GM23248 (cell line): ENCODE results near the gene MAST3. TPM values are rescaled to one million over a fixed set of nuclear protein-coding genes. Genes with fewer than 3 reads are reported as not detected.
A peak's percentile ranks its signal among the peaks of the same experiment; 100 is the strongest.

Experiments
- DNase-seq: peaks from one replicate; pipeline ENCODE4 v3.0.0-alpha.2; 2015
- H2AFZ ChIP-seq: fragments of 200-600 bp; sonication (generic); 2 replicates; pipeline ENCODE4 v1.6.1; 2016; ENCODE audit warnings: antibody characterized with exemption
- H3F3A ChIP-seq: fragments of 200-600 bp; sonication (generic); 2 replicates; pipeline ENCODE4 v1.6.1; 2016; ENCODE audit warnings: mild to moderate bottlenecking, antibody characterized with exemption, mixed run types; ENCODE audit not compliant: insufficient read depth
- H3K27ac ChIP-seq: fragments of 200-600 bp; sonication (generic); 2 replicates; pipeline ENCODE4 v1.5.1; 2016; ENCODE audit warnings: mild to moderate bottlenecking
- H3K27me3 ChIP-seq: fragments of 200-600 bp; sonication (generic); replicated peaks from 2 replicates; pipeline ENCODE4 v1.6.1; 2016; ENCODE audit warnings: mild to moderate bottlenecking; ENCODE audit not compliant: insufficient read depth
- H3K36me3 ChIP-seq: fragments of 200-600 bp; sonication (generic); 2 replicates; pipeline ENCODE4 v1.6.1; 2016; ENCODE audit warnings: low read depth, mild to moderate bottlenecking
- H3K4me1 ChIP-seq: fragments of 200-600 bp; sonication (generic); 2 replicates; pipeline ENCODE4 v1.6.1; 2016; ENCODE audit warnings: mild to moderate bottlenecking; ENCODE audit not compliant: insufficient read depth
- H3K4me2 ChIP-seq: fragments of 200-600 bp; sonication (generic); one replicate; pipeline ENCODE4 v1.6.1; 2016; ENCODE audit warnings: mild to moderate bottlenecking; ENCODE audit not compliant: unreplicated experiment
- H3K4me3 ChIP-seq: fragments of 200-600 bp; sonication (generic); 2 replicates; pipeline ENCODE4 v1.5.1; 2016; ENCODE audit warnings: mild to moderate bottlenecking
- H3K79me2 ChIP-seq: fragments of 200-600 bp; sonication (generic); 2 replicates; pipeline ENCODE4 v1.6.1; 2016; ENCODE audit warnings: mild to moderate bottlenecking; ENCODE audit not compliant: insufficient read depth
- H3K9ac ChIP-seq: fragments of 200-600 bp; sonication (generic); 2 replicates; pipeline ENCODE4 v1.6.1; 2016; ENCODE audit warnings: mild to moderate bottlenecking
- H3K9me2 ChIP-seq: fragments of 200-600 bp; sonication (generic); 2 replicates; pipeline ENCODE4 v1.6.1; 2016; ENCODE audit warnings: mixed run types, mild to moderate bottlenecking, moderate library complexity; ENCODE audit not compliant: insufficient read depth
- H3K9me3 ChIP-seq: fragments of 200-600 bp; sonication (generic); one replicate; pipeline ENCODE4 v1.6.1; 2017; ENCODE audit warnings: low read depth
- H4K20me1 ChIP-seq: fragments of 200-600 bp; sonication (generic); 2 replicates; pipeline ENCODE4 v1.6.0; 2016; ENCODE audit not compliant: insufficient read depth
- EZH2 ChIP-seq: fragments of 200-600 bp; sonication (generic); IDR thresholded peaks from 2 replicates; pipeline ENCODE4 v1.6.1; 2018; ENCODE audit warnings: antibody characterized with exemption, mild to moderate bottlenecking; ENCODE audit not compliant: insufficient read depth, poor library complexity, severe bottlenecking
- EZH2phosphoT487 ChIP-seq: fragments of 200-600 bp; sonication (generic); IDR thresholded peaks from 2 replicates; pipeline ENCODE4 v1.6.1; 2018; ENCODE audit warnings: antibody characterized with exemption, moderate library complexity, mild to moderate bottlenecking, low read depth; ENCODE audit not compliant: insufficient read depth
- WGBS, 2 experiments: methylation state at CpG; one replicate each; pipeline ENCODE4 v1.1.6; 2015 to 2017; ENCODE audit warnings: low lambda C conversion rate in 2 of 2, low coverage in 1 of 2; ENCODE audit errors: missing lambda C conversion rate in 2 of 2; 5-methylcytosine and 5-hydroxymethylcytosine counted together
- in situ Hi-C: fragments of 300-500 bp; cut with MboI; formaldehyde crosslinking; loops from 2 replicates; pipeline ENCODE4 v1.15.0; 2020
- polyA plus RNA-seq: library from polyadenylated mRNA; unstranded; fragments of >200 nt; fragmentation: Nextera tagmentation; extraction: Ambion mirVana; gene quantifications from 2 replicates; pipeline ENCODE4 v1.2.1, GENCODE V29; 2016
- total RNA-seq: library from RNA; depleted of rRNA; stranded (reverse); fragments of >200 nt; shearing (Covaris generic); gene quantifications from 2 replicates; pipeline ENCODE4 v1.2.3, GENCODE V29; 2014

Gene MAST3
- total and polyA plus RNA-seq, 2 experiments from 2014 or later = 3.8 to 5.6 TPM

DNA sequence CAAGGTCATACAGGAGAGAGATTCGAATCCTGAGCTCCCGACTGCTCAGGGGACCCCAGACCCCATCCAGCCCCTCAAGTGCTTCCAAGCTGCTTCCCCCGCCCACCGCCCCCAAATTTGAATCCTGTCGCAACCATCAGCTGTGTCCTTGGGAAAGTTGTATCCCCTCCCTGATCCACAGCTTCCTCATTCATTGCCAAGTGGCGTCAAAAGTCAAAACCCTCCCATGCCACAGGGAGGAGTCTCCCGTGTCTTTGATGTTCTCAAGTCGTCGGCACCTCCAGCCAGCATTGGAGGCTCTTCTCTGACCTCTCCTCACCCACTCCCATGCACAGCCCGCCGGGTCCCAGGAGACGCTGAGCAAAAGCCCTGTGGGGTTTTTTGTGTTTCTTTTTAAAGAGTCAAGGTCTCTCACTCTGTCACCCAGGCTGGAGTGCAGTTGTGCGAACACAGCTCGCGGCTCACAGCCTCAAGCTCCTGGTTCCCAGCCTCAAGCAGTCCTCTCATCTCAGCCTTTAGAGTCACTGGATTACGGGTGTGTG lies 73.2 kb downstream of the MAST3 start:
- Histone ChIP-seq H3K9me2 (no peaks in the 10 kb centered on the region), H3K79me2 (no peaks in the 10 kb centered on the region), H3K4me2 (no peak overlapping the region), H2AFZ (no peak overlapping the region), H3K4me1 (no peaks in the 10 kb centered on the region), H3F3A (no peaks in the 10 kb centered on the region; the same call in 1 of the 2 replicates), H3K27me3 (no peaks in the 10 kb centered on the region), H4K20me1 (no peaks in the 10 kb centered on the region), H3K9me3 (no peaks in the 10 kb centered on the region), H3K4me3 (no peak overlapping the region), H3K27ac (no peak overlapping the region), H3K9ac (no peak overlapping the region), H3K36me3 (peaks cover 5% of the 10 kb centered on the region; the same call in 1 of the 2 replicates)
- TF ChIP-seq EZH2 (no peak), EZH2phosphoT487 (no peak)
- 57 to 61% methylated on average over 13 to 16 of the region's 16 CpGs for WGBS, 2 experiments
- no peak for DNase-seq
- in situ Hi-C loops = no loop called here

DNA sequence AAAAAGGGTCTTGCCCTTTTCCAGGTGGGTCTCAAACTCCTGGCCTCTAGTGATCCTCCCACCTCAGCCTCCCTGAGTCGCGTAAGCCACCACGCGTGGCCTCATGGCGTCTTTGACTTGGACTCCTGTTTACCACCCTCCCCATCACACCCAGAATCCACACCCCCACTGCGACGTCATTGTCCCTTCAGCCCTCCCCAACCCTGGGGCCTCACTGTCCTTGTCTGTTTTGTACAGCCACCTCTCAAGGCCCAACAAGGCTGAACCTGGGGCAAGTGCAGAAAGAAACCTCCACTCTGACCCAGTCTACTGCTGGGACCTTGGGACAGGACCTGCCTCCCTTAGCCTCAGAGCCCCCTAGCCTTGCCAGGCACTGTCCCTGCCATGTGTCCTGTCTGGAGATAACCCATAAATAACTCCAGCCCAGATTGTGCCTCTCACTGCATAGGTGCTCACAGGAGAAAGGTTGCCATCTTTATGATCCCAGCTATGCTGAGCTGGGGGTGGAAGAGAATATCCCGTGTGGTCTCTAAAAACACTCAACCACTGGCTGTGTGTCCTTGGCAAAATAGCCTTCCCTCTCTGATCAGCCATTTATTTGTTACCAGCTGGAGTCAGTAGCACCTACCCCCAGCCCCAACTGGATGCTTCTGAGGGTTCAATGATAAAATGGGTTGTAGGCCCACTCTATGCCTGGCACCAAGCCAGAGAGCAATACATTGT lies 74.2 kb downstream of the MAST3 start:
- H3K9ac ChIP-seq = no peak overlapping the region
- in situ Hi-C loops = no loop called here
- 94 to 100% methylated on average over 8 of the region's 8 CpGs for WGBS, 2 experiments
- H3K4me2 ChIP-seq = no peak overlapping the region
- H3K27me3 ChIP-seq = no peaks in the 10 kb centered on the region
- H3K4me3 ChIP-seq = no peak overlapping the region
- H4K20me1 ChIP-seq = no peaks in the 10 kb centered on the region
- peaks cover 2% of the 10 kb centered on the region; the same call in 1 of the 2 replicates for H3K36me3 ChIP-seq
- TF ChIP-seq EZH2 (no peak), EZH2phosphoT487 (no peak)
- H3K9me3 ChIP-seq = no peaks in the 10 kb centered on the region
- H3K4me1 ChIP-seq = no peaks in the 10 kb centered on the region
- H3K79me2 ChIP-seq = no peaks in the 10 kb centered on the region
- DNase-seq = no peak
- no peak overlapping the region for H3K27ac ChIP-seq
- no peaks in the 10 kb centered on the region; the same call in 1 of the 2 replicates for H3F3A ChIP-seq
- H3K9me2 ChIP-seq = no peaks in the 10 kb centered on the region
- no peak overlapping the region for H2AFZ ChIP-seq

DNA sequence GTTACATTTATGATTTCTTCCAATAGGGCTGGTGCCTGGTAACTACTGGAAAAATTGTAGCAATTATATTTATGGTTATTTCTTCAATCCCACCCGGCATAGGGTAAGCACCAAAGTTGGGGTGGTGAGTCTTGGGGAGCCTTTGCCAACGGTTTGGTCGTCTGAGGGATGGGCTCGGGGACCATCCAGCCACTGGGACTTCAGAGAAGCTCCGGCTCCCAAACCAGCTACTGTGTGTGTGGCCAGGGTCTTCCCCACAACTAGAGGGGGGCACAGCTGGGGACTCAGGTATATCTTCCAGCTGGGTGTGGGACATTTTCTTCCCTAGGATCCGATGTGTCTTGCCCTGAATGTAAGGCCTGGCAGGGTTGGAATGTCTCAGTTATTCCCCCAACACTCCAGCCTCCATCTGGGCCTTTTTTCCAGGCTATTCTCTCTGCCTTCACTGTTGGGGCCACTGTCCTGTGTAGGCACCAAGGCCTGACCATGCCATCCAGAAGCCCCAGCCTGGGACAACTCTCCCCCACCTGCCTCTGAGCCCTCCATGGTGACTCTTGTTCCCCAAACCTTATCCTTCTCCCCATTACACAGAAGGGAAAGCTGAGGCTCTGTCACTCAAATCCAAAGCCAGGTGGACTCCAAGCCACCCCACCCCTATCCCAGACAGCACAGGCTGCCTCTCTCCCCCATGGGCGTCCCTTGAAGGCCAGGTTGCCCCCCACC lies 74.9 kb downstream of the MAST3 start:
- Histone ChIP-seq H3K4me3 (no peak overlapping the region), H3K36me3 (peaks cover 2% of the 10 kb centered on the region; the same call in 1 of the 2 replicates), H3K9me3 (no peaks in the 10 kb centered on the region), H3K79me2 (no peaks in the 10 kb centered on the region), H4K20me1 (no peaks in the 10 kb centered on the region), H3K27ac (no peak overlapping the region), H3K9me2 (no peaks in the 10 kb centered on the region), H3K4me2 (no peak overlapping the region), H3K9ac (no peak overlapping the region), H3K4me1 (no peaks in the 10 kb centered on the region), H3K27me3 (no peaks in the 10 kb centered on the region), H2AFZ (no peak overlapping the region), H3F3A (no peaks in the 10 kb centered on the region; the same call in 1 of the 2 replicates)
- 86 to 89% methylated on average over 7 of the region's 7 CpGs for WGBS, 2 experiments
- TF ChIP-seq EZH2 (no peak), EZH2phosphoT487 (no peak)
- in situ Hi-C loops = no loop called here
- no peak for DNase-seq

DNA sequence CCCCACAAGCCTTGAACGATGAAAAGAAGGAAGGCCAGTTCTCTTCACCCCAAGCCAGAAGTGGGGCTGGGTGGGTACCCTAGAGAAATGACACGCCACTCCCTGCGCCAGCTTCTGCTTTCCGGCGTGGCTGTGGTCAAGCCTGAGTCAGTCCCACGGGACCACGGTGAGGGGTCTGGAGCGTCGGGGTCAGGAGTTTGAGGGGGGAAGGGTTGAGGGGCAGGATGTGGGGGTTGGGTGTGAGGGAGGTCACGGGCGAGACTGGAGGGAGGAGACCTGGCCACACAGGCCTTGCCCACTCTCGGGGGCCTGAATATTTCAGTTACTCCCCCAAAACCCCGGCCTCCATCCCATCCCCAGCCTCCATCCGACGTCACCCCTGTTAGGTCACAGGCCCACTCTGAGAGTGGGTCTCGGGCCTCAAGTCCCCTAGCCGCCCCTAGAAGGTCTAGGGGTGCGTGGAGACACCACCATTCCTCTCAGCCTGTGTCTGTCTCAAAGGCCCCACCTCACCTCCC lies 75.5 kb downstream of the MAST3 start:
- no peak for TF ChIP-seq EZH2phosphoT487
- TF ChIP-seq EZH2 = no peak
- peak overlapping the region; percentile 78 for H3K4me3 ChIP-seq
- no peaks in the 10 kb centered on the region for H3K9me3 ChIP-seq
- H3K9ac ChIP-seq = peak overlapping the region; percentile 58; the same call in 1 of the 2 replicates
- no peaks in the 10 kb centered on the region; the same call in 1 of the 2 replicates for H3F3A ChIP-seq
- H3K9me2 ChIP-seq = no peaks in the 10 kb centered on the region
- peak overlapping the region; percentile 89 for H2AFZ ChIP-seq
- peak overlapping the region; percentile 81 for H3K4me2 ChIP-seq
- WGBS, 2 experiments = 19 to 22% methylated on average over 10 to 18 of the region's 18 CpGs
- H3K27ac ChIP-seq = no peak overlapping the region
- H3K79me2 ChIP-seq = no peaks in the 10 kb centered on the region
- H3K27me3 ChIP-seq = no peaks in the 10 kb centered on the region
- H3K36me3 ChIP-seq = peaks cover 2% of the 10 kb centered on the region; the same call in 1 of the 2 replicates
- peak; percentile 67 for DNase-seq
- H3K4me1 ChIP-seq = no peaks in the 10 kb centered on the region
- in situ Hi-C loops = no loop called here
- H4K20me1 ChIP-seq = no peaks in the 10 kb centered on the region
